Femur (tissue), 1 donor: ENCODE results near the gene CDC42EP4.
A peak's percentile ranks its signal among the peaks of the same experiment; 100 is the strongest.
"Not testable (repeated sequence)": the region's sequence is repeated elsewhere in the genome, so short reads cannot be mapped to it uniquely, and the experiment has no call there.

Experiments used
- DNase-seq: peaks from one replicate; pipeline ENCODE4 v3.0.0-alpha.2; 2017

The CDC42EP4 gene

DNA sequence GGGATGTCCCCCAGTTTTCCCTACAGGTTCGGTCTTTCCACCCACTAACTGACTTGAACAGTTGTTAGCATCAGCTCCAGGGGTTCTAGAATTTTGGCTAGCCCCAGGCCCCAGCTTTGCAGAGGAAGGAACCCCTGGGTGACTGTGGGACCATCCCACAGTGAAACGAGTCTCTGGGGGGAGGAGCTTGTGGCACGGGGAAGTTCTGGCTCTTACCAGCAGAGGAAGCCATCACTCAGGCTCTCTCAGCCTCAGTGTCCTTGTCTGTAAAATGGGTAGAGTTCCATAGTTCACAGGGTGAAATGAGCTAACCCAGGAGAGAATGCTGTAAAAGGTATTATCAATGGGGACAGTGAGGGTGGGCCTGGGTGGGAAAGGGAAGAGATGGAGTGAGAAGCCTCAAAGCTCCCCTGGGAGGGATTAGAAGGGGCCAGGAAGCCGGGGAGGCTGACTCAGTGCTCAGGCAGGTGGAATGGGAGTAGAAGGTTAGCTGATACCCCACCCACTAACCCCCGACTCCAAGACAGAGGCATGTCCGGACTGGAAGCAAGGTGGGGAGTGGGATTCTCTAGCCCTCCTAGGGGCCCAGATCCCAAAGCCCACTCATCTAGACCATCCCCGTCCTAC is 30.9 kb upstream of the CDC42EP4 start:
- no peak for DNase-seq

DNA sequence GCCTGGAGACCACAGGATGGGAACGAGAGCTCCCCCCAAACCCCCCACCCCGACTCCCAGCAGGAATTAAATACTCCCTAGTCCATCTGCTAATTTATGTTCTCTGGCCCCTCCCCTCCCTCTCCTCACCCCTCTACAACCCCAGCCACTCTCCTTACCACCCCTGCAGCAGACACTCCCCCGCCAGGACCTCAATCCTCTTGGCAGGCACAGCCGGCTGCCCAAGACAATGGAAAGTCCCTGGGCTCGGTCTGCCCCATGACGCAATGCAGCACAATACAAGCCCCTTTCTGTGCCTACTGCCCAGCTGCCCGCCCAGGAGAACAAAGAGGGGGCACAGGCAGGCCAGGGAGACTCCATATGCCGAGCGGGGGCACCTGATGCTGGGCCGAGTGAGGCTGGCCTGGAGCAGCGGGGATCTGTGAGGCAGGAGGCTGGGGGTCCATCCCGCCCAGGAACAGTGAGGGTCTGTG is 30.3 kb upstream of the CDC42EP4 start:
- DNase-seq: peak; percentile 89

DNA sequence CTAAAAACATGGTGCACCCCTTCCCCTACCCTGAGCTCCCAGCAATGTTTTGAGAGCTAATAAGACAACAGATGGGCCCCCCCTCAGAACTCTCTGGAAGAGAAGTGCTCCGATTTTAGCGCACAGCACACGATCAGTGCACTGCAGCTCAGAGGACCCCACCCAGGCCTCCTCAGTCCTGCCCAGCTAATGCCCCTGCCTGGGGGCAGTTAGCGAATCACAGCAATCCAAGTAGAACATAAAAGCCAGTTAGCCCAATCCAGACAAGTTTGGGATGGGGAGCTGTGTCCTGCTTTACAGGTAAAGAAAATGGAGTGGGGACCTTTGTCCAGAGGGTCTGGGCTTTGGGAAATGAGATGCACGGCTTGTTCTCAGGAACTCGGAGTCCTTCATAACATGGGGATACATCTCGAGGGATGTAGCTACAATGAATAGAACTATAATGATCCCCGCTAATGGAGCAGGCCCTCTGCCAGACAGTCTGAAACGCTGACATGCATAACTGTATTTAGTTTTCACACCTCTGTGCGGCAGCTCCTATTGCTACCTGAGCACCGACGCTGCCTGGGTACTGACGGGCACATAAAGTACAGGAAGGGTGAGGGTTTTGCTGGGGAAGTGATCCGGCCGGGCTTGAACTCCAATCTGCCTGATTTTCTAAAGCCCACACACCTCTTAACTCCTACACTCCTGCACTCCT is 29.7 kb upstream of the CDC42EP4 start:
- no peak for DNase-seq

- DNase-seq: no peak
Observed at GRCh38 chr17:73340093-73340596, 28.3 kb upstream of the CDC42EP4 start.

DNA sequence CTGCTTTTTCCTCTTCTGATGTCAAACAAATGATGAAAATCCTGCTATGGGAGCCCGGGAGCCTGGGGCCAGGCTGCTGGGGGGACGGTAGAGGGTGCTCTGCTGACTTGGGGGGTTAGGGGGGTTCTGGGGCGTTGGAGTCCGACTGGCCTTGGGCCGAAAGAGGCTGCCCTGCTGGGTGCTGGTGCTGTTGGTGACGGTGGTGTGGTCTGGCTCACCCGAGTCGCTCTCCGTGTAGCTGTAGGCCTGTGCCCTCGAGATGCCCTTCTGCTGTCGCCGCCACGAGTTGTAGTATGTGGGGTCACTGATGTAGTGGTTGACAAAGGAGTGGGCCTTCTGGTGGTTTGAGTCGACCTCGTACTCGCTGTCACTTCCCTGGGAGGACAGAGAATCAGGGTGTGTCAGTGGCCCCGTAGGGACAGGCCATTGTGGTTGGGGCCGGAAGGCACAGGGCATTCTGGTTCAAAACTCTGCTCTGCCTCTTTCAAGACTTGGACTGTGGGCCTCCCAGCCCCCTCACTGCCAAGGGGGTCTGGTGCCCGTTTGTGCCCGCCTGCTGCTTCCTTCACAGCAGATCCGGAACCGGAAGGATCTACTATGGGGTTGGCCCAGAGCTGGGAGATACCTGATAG is 26.9 kb upstream of the CDC42EP4 start:
- DNase-seq: peak; percentile 53

DNA sequence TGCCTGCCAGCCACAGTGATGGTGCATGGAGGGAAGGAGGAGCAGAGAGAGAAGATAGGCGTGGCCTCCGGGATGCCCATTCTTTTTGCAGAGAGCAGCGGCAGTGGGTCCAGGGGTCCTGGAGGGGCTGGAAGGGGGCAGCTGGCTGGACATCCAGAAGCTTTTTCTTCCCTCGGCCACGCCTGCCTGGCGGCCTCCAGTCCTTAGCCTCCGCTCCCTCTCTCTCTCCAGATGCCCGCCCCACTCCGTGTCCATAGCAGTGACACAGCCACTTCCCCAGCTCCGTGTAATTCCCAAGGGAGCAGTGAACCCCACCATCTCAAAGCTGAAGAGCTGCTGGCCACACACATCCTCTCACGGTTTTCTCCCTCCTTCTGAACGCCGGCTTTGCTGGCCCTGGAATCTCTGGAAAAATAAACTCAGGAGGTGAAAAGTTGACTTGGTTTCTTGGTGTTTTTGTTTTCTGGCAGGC is 26.3 kb upstream of the CDC42EP4 start:
- peak; percentile 70 for DNase-seq

DNA sequence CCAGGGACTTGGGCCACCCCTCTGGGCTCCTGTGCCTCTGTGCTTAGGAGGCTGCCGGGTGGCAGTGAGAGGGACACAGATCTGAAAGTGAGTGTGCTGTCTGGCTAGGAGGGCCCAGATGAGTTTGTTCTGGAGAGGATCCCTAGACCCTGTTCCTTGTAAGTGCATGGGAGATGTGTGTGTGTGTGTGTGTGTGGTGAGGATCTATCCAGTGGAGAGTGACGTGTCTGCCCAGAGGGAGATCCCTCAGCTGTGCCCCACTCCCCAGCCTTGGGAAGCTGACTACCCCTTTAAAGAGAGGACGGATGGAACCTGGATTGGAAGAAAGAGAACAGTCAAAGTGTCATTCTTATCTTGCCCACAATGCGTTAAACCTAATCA is 25.5 kb upstream of the CDC42EP4 start:
- DNase-seq: no peak

GRCh38 chr17:73336408-73337329 is 24.9 kb upstream of the CDC42EP4 start:
- DNase-seq: no peak

- DNase-seq: no peak
Observed at GRCh38 chr17:73335591-73336407, 24.0 kb upstream of the CDC42EP4 start.

DNA sequence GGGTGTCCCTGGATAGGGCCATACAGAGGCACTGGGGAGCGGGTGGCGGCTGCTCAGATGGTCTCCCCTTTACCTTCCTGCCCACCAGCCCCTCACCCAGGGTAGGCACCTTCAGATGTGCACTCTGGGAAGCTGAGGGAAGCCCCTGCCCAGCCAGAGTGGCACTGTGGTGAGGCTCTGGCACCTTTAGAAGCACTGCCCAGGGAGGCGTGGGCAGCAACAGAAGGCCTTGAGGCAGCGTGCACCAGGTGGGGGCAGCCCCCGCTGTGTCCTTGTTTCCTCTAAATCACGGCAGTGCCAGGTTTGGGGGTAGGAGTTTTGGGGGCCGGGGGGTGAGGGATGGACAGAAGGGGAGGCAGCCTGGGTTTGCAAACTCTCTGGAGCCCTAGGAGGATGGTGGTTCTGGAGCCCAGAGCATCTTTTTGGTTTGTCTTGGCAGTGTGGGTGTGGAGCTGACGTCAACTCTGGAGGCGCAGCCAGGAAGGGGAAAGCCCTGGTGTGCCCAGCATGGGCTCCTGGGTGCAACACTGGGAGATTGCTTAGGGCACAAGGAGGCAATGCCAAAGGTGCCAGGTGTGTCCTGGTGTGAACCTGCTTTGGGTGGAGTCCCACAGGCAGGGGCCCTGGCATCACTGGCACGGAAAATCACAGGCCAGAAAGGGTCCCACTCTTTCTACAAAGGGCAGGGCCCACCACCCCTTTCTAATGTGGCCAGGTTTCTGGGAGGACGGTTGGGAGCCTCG is 23.1 kb upstream of the CDC42EP4 start:
- no peak for DNase-seq

DNA sequence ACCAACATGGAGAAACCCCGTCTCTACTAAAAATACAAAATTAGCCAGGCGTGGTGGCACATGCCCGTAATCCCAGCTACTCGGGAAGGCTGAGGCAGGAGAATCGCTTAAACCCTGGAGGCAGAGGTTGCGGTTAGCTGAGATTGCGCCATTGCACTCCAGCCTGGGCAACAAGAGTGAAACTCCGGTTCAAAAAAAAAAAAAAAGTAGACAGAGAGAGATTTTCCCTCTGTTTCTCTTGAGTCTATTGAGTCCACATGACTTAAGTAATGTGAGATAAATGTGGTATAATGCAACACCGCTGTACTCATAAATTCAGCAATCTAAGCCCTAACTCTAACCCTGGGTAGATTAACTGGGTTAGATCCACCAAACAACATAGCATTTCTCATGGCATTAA is 21.6 kb upstream of the CDC42EP4 start:
- DNase-seq: not testable (repeated sequence)

GRCh38 chr17:73331060-73331459 is 19.3 kb upstream of the CDC42EP4 start:
- DNase-seq: no peak

GRCh38 chr17:73327676-73328075 is 15.9 kb upstream of the CDC42EP4 start:
- no peak for DNase-seq

GRCh38 chr17:73325527-73325842 is 13.7 kb upstream of the CDC42EP4 start:
- peak; percentile 71 for DNase-seq

GRCh38 chr17:73324711-73325526 is 13.1 kb upstream of the CDC42EP4 start:
- no peak for DNase-seq

DNA sequence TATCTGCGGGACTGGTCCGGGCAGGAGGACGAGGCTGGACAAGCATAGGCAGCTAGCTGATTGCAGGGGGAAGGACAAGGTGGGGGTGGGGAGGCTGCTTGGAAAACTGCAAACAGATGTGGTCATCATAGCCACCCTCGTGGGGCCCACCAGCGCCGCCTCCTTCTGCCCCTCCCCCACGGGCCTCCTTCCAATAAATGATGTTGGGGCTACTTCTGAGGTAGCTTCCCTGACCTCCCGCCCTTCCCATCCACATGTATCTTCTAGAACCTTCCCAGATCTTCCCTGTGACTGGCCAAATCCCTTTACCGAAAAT is 12.3 kb upstream of the CDC42EP4 start:
- peak; percentile 84 for DNase-seq

GRCh38 chr17:73323409-73324159 is 11.8 kb upstream of the CDC42EP4 start:
- DNase-seq: no peak

DNA sequence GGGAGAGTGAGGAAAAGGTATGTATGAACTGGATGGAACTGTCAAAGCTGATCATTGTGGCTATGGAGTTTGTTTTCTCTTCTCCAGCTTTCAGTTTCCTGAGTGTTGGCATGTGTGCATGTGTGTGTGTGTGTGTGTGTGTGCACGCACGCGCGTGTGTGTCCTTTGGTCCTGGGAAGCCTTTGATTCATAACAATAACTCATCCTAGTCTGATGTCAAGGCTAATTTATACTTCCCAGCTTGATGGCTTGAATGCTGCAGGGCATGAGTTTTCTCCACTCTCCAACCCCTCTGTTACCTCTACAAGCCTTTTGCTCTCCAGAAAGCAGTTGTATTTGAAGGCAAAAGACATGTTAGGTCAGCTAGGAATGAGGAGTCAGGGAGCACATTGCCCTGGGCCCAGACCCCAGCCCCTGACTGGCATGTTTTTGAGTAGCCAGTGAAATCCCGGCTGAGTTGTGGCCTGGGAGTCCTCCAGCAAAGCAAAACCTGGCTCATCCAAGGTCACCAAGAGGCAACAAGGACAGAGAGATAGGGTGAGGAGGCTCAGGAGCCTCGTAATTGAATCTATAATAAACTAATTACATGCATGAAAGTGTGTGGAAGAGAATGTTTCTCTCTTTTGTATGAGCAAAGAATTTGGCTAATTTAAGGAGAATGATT is 8.9 kb upstream of the CDC42EP4 start:
- no peak for DNase-seq

DNA sequence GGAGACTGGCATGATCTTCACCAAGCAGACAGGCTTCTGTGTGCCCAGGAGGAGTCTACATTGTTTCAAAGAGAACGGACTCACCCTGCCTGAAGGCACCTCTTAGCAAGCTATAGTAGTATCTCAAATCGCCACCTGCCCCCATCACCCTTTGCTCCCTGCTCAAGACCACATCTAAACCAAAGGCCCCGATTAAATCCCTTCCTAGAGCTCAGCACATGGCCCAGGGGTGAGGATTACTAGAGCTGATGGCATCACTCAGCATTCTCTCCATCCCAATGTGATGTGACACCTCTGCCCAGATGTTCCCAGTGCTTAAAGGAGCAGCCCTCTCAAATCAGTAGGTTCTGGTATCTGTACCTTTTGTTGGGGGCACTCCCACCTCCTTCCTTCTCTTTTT is 8.0 kb upstream of the CDC42EP4 start:
- DNase-seq: no peak
